Thyroid gland (tissue), 4 donors: ENCODE results near the gene NKD1.

Source experiments
- POLR2A ChIP-seq, 2 donors: fragments of 450-650 bp; IDR thresholded peaks; one replicate each; pipeline ENCODE4 v1.6.1; 2017; ENCODE audit warnings: antibody characterized with exemption in 2 of 2, mild to moderate bottlenecking in 2 of 2, moderate library complexity in 1 of 2
- TF ChIP-seq, protein P1 (sequence below), 6 experiments: fragments of 200-600 bp in 3 of 6; fragments of 450-650 bp in 3 of 6; sonication (generic) in 3 of 6; IDR thresholded peaks; one replicate each; pipeline ENCODE4 v1.5.1; 2016 to 2019; ENCODE audit warnings: antibody characterized with exemption in 6 of 6, mild to moderate bottlenecking in 2 of 6, inconsistent platforms in 1 of 6, moderate library complexity in 1 of 6

DNA sequence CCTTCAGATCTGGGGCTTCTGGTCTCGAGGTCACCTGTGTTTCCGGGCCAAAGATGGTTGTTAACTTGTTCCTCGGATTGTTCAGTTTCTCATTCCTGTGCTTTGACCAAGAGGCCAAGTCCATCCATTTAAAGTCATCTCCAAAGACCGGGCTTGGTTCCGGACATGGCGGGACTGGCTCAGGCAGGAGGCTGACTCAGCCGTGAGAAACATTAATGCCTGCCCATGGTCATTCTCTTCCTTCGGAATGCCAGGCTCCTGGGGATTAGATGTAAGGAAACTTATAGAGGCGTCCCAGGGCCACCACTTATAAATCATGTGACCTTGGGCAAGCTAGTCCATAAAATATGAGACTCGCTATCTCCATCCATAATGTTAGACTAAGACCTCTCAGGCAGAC is 13.6 kb upstream of the NKD1 start:
- TF ChIP-seq, protein P1, sequence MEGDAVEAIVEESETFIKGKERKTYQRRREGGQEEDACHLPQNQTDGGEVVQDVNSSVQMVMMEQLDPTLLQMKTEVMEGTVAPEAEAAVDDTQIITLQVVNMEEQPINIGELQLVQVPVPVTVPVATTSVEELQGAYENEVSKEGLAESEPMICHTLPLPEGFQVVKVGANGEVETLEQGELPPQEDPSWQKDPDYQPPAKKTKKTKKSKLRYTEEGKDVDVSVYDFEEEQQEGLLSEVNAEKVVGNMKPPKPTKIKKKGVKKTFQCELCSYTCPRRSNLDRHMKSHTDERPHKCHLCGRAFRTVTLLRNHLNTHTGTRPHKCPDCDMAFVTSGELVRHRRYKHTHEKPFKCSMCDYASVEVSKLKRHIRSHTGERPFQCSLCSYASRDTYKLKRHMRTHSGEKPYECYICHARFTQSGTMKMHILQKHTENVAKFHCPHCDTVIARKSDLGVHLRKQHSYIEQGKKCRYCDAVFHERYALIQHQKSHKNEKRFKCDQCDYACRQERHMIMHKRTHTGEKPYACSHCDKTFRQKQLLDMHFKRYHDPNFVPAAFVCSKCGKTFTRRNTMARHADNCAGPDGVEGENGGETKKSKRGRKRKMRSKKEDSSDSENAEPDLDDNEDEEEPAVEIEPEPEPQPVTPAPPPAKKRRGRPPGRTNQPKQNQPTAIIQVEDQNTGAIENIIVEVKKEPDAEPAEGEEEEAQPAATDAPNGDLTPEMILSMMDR (IDR thresholded peaks at IDR 0.05), result no peak
- no peak for TF ChIP-seq POLR2A (IDR thresholded peaks at IDR 0.05)
